H1 (cell line): ENCODE results near the gene CACNA1A. TPM values are rescaled to one million over a fixed set of nuclear protein-coding genes. Genes with fewer than 3 reads are reported as not detected.

Experiments
- CTCF ChIA-PET: fragments of 300-600 bp; sonication (Branson Sonifier 250); formaldehyde crosslinking; loops from one replicate; lab custom pipeline; 2021; ENCODE audit not compliant: partially characterized antibody; lab: Charles Lee
- POLR2A ChIA-PET: fragments of 300-600 bp; sonication (Branson Sonifier 250); formaldehyde crosslinking; loops from one replicate; lab custom pipeline; 2021; ENCODE audit warnings: inconsistent platforms; ENCODE audit not compliant: partially characterized antibody; lab: Charles Lee
- DNase-seq, 2 experiments: peaks; one replicate each; pipeline versions ENCODE4 v3.0.0 to v3.0.0-alpha.2; 2010 to 2022; ENCODE audit warnings: low spot score in 2 of 2, low read depth in 1 of 2, mixed read lengths in 1 of 2
- FAIRE-seq: peaks from 2 replicates; lab custom pipeline; 2011; peaks lifted over from hg19 to GRCh38; lab: Jason Lieb, UNC
- H2AFZ ChIP-seq: 2 replicates; pipeline ENCODE4 v1.8.1; 2012; ENCODE audit warnings: low read length, inconsistent platforms
- H2AK5ac ChIP-seq: 2 replicates; pipeline ENCODE4 v1.6.1; 2013; ENCODE audit warnings: low read depth, low read length
- H2BK120ac ChIP-seq: replicated peaks from 2 replicates; pipeline ENCODE3; 2013; ENCODE audit warnings: low read depth, low read length, inconsistent platforms
- H2BK12ac ChIP-seq: 2 replicates; pipeline ENCODE4 v1.6.1; 2013; ENCODE audit warnings: low read depth, low read length
- H2BK15ac ChIP-seq: 2 replicates; pipeline ENCODE4 v1.6.1; 2013; ENCODE audit warnings: low read length
- H2BK20ac ChIP-seq: 2 replicates; pipeline ENCODE4 v1.6.1; 2013; ENCODE audit warnings: low read length
- H2BK5ac ChIP-seq: 2 replicates; pipeline ENCODE4 v1.6.1; 2013; ENCODE audit warnings: low read depth, low read length
- H3K14ac ChIP-seq: 2 replicates; pipeline ENCODE4 v1.6.1; 2013; ENCODE audit warnings: inconsistent platforms; ENCODE audit not compliant: insufficient read length
- H3K18ac ChIP-seq: 2 replicates; pipeline ENCODE4 v1.6.1; 2013; ENCODE audit warnings: low read length; ENCODE audit errors: extremely low read depth
- H3K23ac ChIP-seq: 2 replicates; pipeline ENCODE4 v1.6.1; 2013; ENCODE audit warnings: inconsistent platforms; ENCODE audit not compliant: insufficient read length
- H3K23me2 ChIP-seq: 2 replicates; pipeline ENCODE4 v1.6.1; 2013; ENCODE audit warnings: low read depth, low read length
- H3K27ac ChIP-seq: 2 replicates; pipeline ENCODE4 v1.6.1; 2011; ENCODE audit warnings: low read depth, low read length, inconsistent platforms
- H3K27me3 ChIP-seq, 4 experiments: replicated peaks in 1 of 4; 1 replicate in 1 of 4; 2 replicates in 3 of 4; pipeline versions ENCODE4 v1.6.1 to v1.8.1; 2011 to 2013; ENCODE audit warnings: low read length in 3 of 4, mild to moderate bottlenecking in 3 of 4, inconsistent platforms in 2 of 4, mixed read lengths in 2 of 4, moderate library complexity in 1 of 4; ENCODE audit not compliant: control insufficient read depth in 3 of 4, insufficient read depth in 3 of 4; ENCODE audit errors: extremely low read depth in 1 of 4
- H3K36me3 ChIP-seq, 4 experiments: 2 replicates each; pipeline versions ENCODE4 v1.6.1 to v1.8.1; 2011 to 2013; ENCODE audit warnings: mild to moderate bottlenecking in 4 of 4, low read length in 3 of 4, moderate library complexity in 2 of 4, control low read depth in 1 of 4, inconsistent platforms in 1 of 4; ENCODE audit not compliant: insufficient read depth in 4 of 4, control insufficient read depth in 2 of 4
- H3K4ac ChIP-seq: replicated peaks from 2 replicates; pipeline ENCODE3; 2013; ENCODE audit warnings: low read length, low read depth, mixed read lengths, inconsistent platforms; ENCODE audit not compliant: insufficient read length
- H3K4me1 ChIP-seq, 4 experiments: replicated peaks in 1 of 4; 1 replicate in 1 of 4; 2 replicates in 3 of 4; pipeline versions ENCODE4 v1.6.1 to v1.8.1; 2011 to 2013; ENCODE audit warnings: low read length in 3 of 4, inconsistent platforms in 2 of 4, mixed read lengths in 1 of 4; ENCODE audit not compliant: insufficient read depth in 4 of 4, control insufficient read depth in 3 of 4
- H3K4me2 ChIP-seq, 2 experiments: 2 replicates each; pipeline versions ENCODE4 v1.6.1 to v1.8.1; 2011 to 2013; ENCODE audit warnings: low read depth in 2 of 2, low read length in 2 of 2, control low read depth in 1 of 2, inconsistent platforms in 1 of 2, mild to moderate bottlenecking in 1 of 2; ENCODE audit not compliant: insufficient read depth in 1 of 2
- H3K4me3 ChIP-seq, 4 experiments: fragments of 200-600, 300-600 bp in 1 of 4; sonication (generic), shearing (Covaris generic), sonication (Bioruptor Twin) in 1 of 4; 2 replicates each; pipeline versions ENCODE4 v1.5.1 to v1.8.1; 2011 to 2016; ENCODE audit warnings: low read length in 4 of 4, low read depth in 3 of 4, control low read depth in 2 of 4, inconsistent platforms in 2 of 4, mild to moderate bottlenecking in 2 of 4, mixed read lengths in 1 of 4, moderate library complexity in 1 of 4; ENCODE audit not compliant: insufficient read depth in 2 of 4; ENCODE audit errors: extremely low read depth in 1 of 4
- H3K56ac ChIP-seq: replicated peaks from 2 replicates; pipeline ENCODE3; 2013; ENCODE audit warnings: low read depth, mild to moderate bottlenecking, mixed read lengths, low read length, inconsistent platforms; ENCODE audit not compliant: insufficient read length
- H3K79me1 ChIP-seq: 2 replicates; pipeline ENCODE4 v1.6.1; 2013; ENCODE audit warnings: low read depth, low read length, control low read depth
- H3K79me2 ChIP-seq, 2 experiments: 2 replicates each; pipeline versions ENCODE4 v1.6.1 to v1.8.1; 2012 to 2013; ENCODE audit warnings: low read length in 2 of 2, mild to moderate bottlenecking in 2 of 2, inconsistent platforms in 1 of 2; ENCODE audit not compliant: insufficient read depth in 2 of 2, control insufficient read depth in 1 of 2
- H3K9ac ChIP-seq, 4 experiments: replicated peaks in 1 of 4; 1 replicate in 1 of 4; 2 replicates in 3 of 4; pipeline versions ENCODE4 v1.6.1 to v1.8.1; 2011 to 2013; ENCODE audit warnings: low read depth in 3 of 4, low read length in 3 of 4, control low read depth in 2 of 4, mild to moderate bottlenecking in 2 of 4, moderate library complexity in 2 of 4, inconsistent platforms in 1 of 4; ENCODE audit errors: extremely low read depth in 1 of 4
- H3K9me3 ChIP-seq, 2 experiments: 2 replicates each; pipeline versions ENCODE4 v1.6.1 to v1.8.1; 2012 to 2013; ENCODE audit warnings: mild to moderate bottlenecking in 2 of 2, moderate library complexity in 2 of 2, control low read depth in 1 of 2, inconsistent platforms in 1 of 2, low read depth in 1 of 2, low read length in 1 of 2, mixed read lengths in 1 of 2; ENCODE audit not compliant: insufficient read depth in 2 of 2
- H4K20me1 ChIP-seq, 2 experiments: replicated peaks in 1 of 2; 2 replicates each; pipeline versions ENCODE3 to v1.8.1; 2011 to 2013; ENCODE audit warnings: inconsistent platforms in 2 of 2, low read length in 2 of 2, mild to moderate bottlenecking in 1 of 2; ENCODE audit not compliant: insufficient read depth in 2 of 2, control insufficient read depth in 1 of 2
- H4K5ac ChIP-seq: 2 replicates; pipeline ENCODE4 v1.6.1; 2013; ENCODE audit warnings: low read length, low read depth, mixed read lengths, inconsistent platforms; ENCODE audit not compliant: insufficient read length
- H4K8ac ChIP-seq: 2 replicates; pipeline ENCODE4 v1.8.0; 2013; ENCODE audit warnings: mild to moderate bottlenecking, moderate library complexity, low read length, inconsistent platforms; ENCODE audit not compliant: insufficient read depth; ENCODE audit errors: extremely low read depth
- H4K91ac ChIP-seq: replicated peaks from 2 replicates; pipeline ENCODE3; 2013; ENCODE audit warnings: low read length, mixed read lengths, inconsistent platforms; ENCODE audit not compliant: insufficient read length
- CREB1 ChIP-seq: IDR thresholded peaks from 2 replicates; pipeline ENCODE4 v1.6.1; 2012; ENCODE audit warnings: inconsistent platforms
- EZH2 ChIP-seq: fragments of 200-600 bp; sonication (generic); IDR thresholded peaks from 2 replicates; pipeline ENCODE4 v1.7.1; 2012; ENCODE audit warnings: low read depth, mild to moderate bottlenecking, moderate library complexity, low read length, inconsistent platforms; ENCODE audit not compliant: severe bottlenecking
- GABPA ChIP-seq: IDR thresholded peaks from 2 replicates; pipeline ENCODE4 v1.6.1; 2011; ENCODE audit warnings: mild to moderate bottlenecking, low read length, moderate library complexity, borderline replicate concordance; ENCODE audit not compliant: insufficient read depth
- HDAC2 ChIP-seq, 2 experiments: fragments of 300-600 bp in 1 of 2; sonication (generic) in 1 of 2; IDR thresholded peaks; 2 replicates each; pipeline ENCODE4 v1.6.1; 2011 to 2012; ENCODE audit warnings: low read depth in 2 of 2, low read length in 2 of 2, mild to moderate bottlenecking in 2 of 2, moderate library complexity in 2 of 2, borderline replicate concordance in 1 of 2, inconsistent platforms in 1 of 2
- MAX ChIP-seq: IDR thresholded peaks from 2 replicates; pipeline ENCODE4 v1.6.1; 2012; ENCODE audit warnings: inconsistent platforms
- SAP30 ChIP-seq: fragments of 300-600 bp; sonication (generic); IDR thresholded peaks from 2 replicates; pipeline ENCODE4 v1.7.1; 2012; ENCODE audit warnings: low read length, moderate library complexity, mild to moderate bottlenecking, inconsistent platforms; ENCODE audit not compliant: insufficient read depth, insufficient replicate concordance
- SIN3A ChIP-seq, 2 experiments: IDR thresholded peaks in 1 of 2; conservative IDR thresholded peaks in 1 of 2; 2 replicates each; pipeline ENCODE4 v1.6.1; 2011 to 2012; ENCODE audit warnings: low read length in 2 of 2, improper control_type of control experiment in 1 of 2, low read depth in 1 of 2, mild to moderate bottlenecking in 1 of 2
- WGBS, 2 experiments: shearing (Covaris generic) in 1 of 2; methylation state at CpG; one replicate each; pipeline versions ENCODE4 v1.1.6 to v1.1.7; 2013 to 2015; ENCODE audit warnings: low lambda C conversion rate in 2 of 2, mixed read lengths in 2 of 2, inconsistent platforms in 1 of 2, low coverage in 1 of 2, missing lambda C conversion rate in 1 of 2; ENCODE audit not compliant: insufficient replicate concordance in 2 of 2, insufficient coverage in 1 of 2, insufficient read length in 1 of 2; ENCODE audit errors: extremely low coverage in 1 of 2, missing lambda C conversion rate in 1 of 2; 5-methylcytosine and 5-hydroxymethylcytosine counted together
- polyA plus RNA-seq, 7 experiments: library from polyadenylated mRNA; depleted of rRNA in 3 of 7; stranded (reverse) in 5 of 7; unstranded in 2 of 7; fragments of >200 nt in 5 of 7; fragments of 200-250 nt in 2 of 7; gene quantifications; 1 replicate in 5 of 7; 2 replicates in 1 of 7; 4 replicates in 1 of 7; pipeline versions ENCODE4 v1.2.1 to v1.2.3, GENCODE V29; 2011 to 2013; ENCODE audit warnings: missing spikeins in 2 of 7, mixed read lengths in 2 of 7
- total RNA-seq: library from RNA; stranded (reverse); fragmentation: NEBNext Ultra II Directional; extraction: Animal tissue kit (Norgen Biotek cat#: 25700); gene quantifications from 2 replicates; pipeline ENCODE4 v1.2.1, GENCODE V29; 2021

CACNA1A gene
- total and polyA plus RNA-seq, 2 of the 8 experiments (the other 6 are each of a cell fraction or from before 2014, with no cell fraction given): 10.7 to 25.3 TPM

- peak; percentile 98 for FAIRE-seq
- WGBS, 2 experiments: 62% methylated on average over 9 of the region's 10 CpGs; no CpG with 5 or more reads in 1 of the 2 experiments
- peak; percentile 76 for TF ChIP-seq SAP30
- no peak for TF ChIP-seq CREB1
- TF ChIP-seq SIN3A (conservative IDR thresholded peaks at IDR 0.05 in 1 of 2, IDR thresholded peaks at IDR 0.05 in 1 of 2; ENCODE audit: low read depth in 1 of 2, low read length in 2 of 2): peak; percentile 92 to 94
- 0 out of 2 replicates have a peak, but pooled peaks have one; percentile 22 for TF ChIP-seq MAX
- peak; percentile 64; the same call in 1 of the 2 replicates for TF ChIP-seq GABPA
- 0 out of 4 replicates have a peak, but pooled peaks of 1 of the 2 experiments have one; percentile 52 for TF ChIP-seq HDAC2 (IDR thresholded peaks at IDR 0.05; ENCODE audit: borderline replicate concordance in 1 of 2, low read depth in 2 of 2, low read length in 2 of 2)
- no peak for TF ChIP-seq EZH2
Measured at GRCh38 chr19:13441810-13442512, 64.3 kb downstream of the CACNA1A start.

More at GRCh38 chr19:13441810-13442512, 64.3 kb downstream of the CACNA1A start:
- H3K4me3 ChIP-seq: no peak overlapping the region
- H3K4ac ChIP-seq: no peak overlapping the region
- no peaks in the 10 kb centered on the region for H3K27me3 ChIP-seq
- POLR2A ChIA-PET: interaction anchor here (0.6 to 0.8 kb wide), 2 partner anchors 65 to 284 kb away, joined by 3 read pairs; partner anchors contain the start of gene CACNA1A
- H3K56ac ChIP-seq: no peak overlapping the region
- H3K79me1 ChIP-seq: peaks cover 8% of the 10 kb centered on the region; the same call in 1 of the 2 replicates
- no peaks in the 10 kb centered on the region for H3K9me3 ChIP-seq
- H3K18ac ChIP-seq: no peak overlapping the region
- H4K20me1 ChIP-seq: peaks cover 2 to 10% of the 10 kb centered on the region in 2 experiments
- no peak overlapping the region for H3K23ac ChIP-seq
- H3K23me2 ChIP-seq: no peaks in the 10 kb centered on the region
- no peak overlapping the region for H3K27ac ChIP-seq
- no peak overlapping the region for H3K14ac ChIP-seq
- no peak overlapping the region for H2AK5ac ChIP-seq
- H3K4me1 ChIP-seq: no peaks in the 10 kb centered on the region
- no peak overlapping the region for H2BK20ac ChIP-seq
- DNase-seq: peak in 1 of 2 experiments; percentile 85
- no peaks in the 10 kb centered on the region; a peak in 1 of 4 replicates for H3K79me2 ChIP-seq
- no peak overlapping the region for H4K8ac ChIP-seq
- no peak overlapping the region for H4K5ac ChIP-seq
- no peak overlapping the region for H2BK120ac ChIP-seq
- no peaks in the 10 kb centered on the region; a peak in 2 of 8 replicates for H3K36me3 ChIP-seq
- H2BK12ac ChIP-seq: no peak overlapping the region
- CTCF ChIA-PET: interaction anchor here (0.5 to 2.0 kb wide), 9 partner anchors 10 to 682 kb away, joined by 3 to 9 read pairs (median 3); no protein-coding TSS in a partner anchor
- no peak overlapping the region for H2AFZ ChIP-seq
- H2BK15ac ChIP-seq: no peak overlapping the region
- no peak overlapping the region for H4K91ac ChIP-seq
- H3K4me2 ChIP-seq: no peak overlapping the region
- H3K9ac ChIP-seq: no peak overlapping the region
- H2BK5ac ChIP-seq: no peak overlapping the region
